Left colon (tissue), 2 donors: ENCODE results near the gene GH2. TPM values are rescaled to one million over a fixed set of nuclear protein-coding genes. Genes with fewer than 3 reads are reported as not detected.

ENCODE experiments used
- ATAC-seq: fragments of 200-7000 bp; cut with Tn5 transposase; one replicate; pipeline ENCODE4 v1.9.1; 2020; ENCODE audit warnings: mild to moderate bottlenecking, moderate library complexity
- DNase-seq, 2 donors: peaks; one replicate each; pipeline ENCODE4 v3.0.0-alpha.2; 2020
- intact Hi-C, 2 donors: fragments of 100-400 bp; cut with DNase I in 1 of 2; cut with micrococcal nuclease in 1 of 2; formaldehyde crosslinking; loops; one replicate each; pipeline versions ENCODE4 v1.11.2 to v1.14.0; 2022; cut with DNase I, micrococcal nuclease
- total RNA-seq, 2 donors: library from RNA; stranded (reverse); fragmentation: NEBNext Ultra II Directional; extraction: Animal tissue kit (Norgen Biotek cat#: 25700); gene quantifications; one replicate each; pipeline ENCODE4 v1.2.1, GENCODE V29; 2021
- donor health status: DM: no; HTN: no; CAD: no.
- donor health status: DM: yes; HTN: yes; CAD: no.

GH2 gene
- total RNA-seq, 2 donors from 2014 or later: not detected

DNA sequence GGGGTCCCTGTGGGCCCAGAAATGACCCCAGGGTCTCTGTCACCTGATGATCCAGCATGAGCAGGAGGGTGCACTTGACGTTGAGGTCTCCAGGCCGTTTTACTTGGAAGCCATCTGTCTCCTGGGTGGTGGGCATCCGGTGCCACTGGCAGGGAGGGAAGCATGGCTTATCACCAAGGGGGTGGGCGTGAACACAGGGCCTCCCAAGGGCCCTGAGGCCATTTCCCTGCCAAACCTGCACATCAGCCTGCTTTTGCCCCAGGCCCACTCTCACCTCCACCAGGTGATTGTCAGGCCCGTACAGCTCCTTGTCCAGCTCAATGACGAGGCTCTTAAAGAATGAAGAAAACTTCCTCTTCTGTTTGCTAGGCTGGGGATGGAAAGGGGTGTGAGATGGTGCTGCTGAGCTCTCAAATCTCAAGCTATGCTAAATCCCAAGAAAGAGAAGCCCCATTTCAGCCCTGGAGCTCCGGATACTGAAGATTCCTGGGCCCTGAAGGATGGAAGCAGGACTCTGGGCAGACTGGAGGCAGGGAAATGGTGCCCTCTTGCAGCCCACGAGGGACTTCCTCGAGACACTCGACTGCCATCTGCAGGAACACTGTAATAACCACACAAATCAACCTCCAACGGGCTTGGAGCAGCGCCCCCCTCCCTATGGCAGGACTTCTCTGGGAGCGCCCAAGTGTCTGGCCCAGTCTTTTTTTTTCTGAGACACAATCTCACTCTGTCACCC, 47.1 kb downstream of the GH2 start:
- intact Hi-C loops: no loop called here
- ATAC-seq (peak; percentile 67), DNase-seq (peak; percentile 54 to 55)

DNA sequence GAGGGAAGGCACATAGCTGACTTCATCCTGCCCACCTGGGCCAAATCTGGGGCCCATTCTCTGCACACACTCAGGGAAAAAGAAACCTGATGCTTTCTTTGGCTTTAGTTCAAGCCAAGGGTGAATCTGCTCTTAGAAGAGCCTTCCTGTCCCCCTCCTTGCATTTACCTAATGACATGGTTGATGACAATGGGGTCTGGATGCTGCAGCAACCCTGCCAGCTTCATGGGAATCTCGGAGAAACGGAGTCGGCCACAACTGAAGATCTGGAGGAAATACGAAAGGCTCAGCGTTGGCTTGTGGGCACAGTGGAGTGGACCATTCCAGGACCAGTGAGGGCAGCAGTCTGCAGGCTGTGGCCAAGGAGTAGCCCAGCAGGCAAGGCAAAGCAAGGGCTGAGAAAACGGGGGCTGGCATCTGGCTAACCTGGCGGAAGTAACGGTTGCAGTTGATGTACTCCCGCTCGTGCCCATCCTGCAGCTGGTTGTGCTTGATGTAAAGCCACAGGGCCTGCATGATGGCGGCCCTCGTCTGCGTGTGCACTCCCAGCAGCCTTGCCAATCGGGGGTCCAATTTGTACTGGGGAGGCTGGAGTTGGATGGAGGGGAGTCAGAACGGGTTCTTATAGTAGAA, 47.9 kb downstream of the GH2 start:
- no peak for ATAC-seq
- intact Hi-C loops: no loop called here
- DNase-seq: no peak

DNA sequence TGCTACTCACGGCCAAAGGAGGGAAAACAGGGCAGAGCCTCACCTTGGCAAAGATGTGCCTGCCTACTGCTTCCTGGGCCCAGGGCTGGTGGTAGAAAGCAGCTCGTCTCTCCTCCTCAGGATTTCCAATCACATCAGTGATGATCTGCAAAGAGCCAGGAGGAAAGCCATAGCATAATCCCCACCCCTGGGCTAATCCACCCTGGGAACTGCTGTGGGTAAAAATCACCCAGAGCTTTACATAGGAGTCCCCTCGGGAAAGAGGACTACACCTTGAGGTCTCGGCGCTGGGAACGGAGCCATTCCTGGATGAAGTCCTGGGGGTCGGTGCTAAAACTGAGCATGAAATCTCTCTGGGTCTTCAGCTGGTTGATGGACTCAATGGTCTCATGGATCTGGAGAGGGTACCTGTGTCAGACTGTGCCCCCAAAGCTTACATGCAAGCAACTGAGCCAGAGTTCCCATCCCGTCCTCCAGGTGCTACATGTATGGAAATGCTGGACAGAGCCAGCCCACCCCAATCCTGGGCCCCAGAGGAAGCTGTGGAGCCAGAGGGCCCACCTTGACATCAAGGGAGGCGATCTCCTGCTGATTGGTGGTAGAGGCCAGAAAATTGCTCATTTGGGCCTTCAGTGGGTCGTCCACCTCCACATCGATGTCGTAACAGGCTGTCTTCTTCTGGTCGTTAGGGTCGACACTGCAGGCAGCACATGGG, 48.6 kb downstream of the GH2 start:
- DNase-seq: no peak
- intact Hi-C loops: no loop called here
- no peak for ATAC-seq

DNA sequence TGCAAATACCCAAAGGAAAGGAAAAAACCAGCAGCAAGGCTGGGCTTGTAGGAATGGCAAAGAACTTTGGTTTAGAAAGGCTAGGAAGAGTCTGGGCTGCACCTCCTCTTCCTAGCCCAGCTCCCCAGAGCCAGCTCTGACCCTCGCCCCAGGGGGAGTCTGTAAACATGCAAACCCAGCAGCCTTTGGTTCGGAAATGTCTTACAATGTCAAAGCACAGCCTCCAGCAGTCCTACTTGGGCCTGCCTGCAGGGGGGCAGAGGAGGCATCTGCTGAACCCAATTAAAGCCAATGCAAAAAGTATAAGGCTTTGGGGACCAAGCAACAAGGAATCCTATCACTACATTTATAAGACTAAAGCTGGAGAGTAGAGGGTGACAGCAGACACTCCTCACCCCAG, 49.3 kb downstream of the GH2 start:
- no peak for DNase-seq
- intact Hi-C loops: no loop called here
- ATAC-seq: no peak

GRCh38 chr17:63832014-63832413, 49.7 kb downstream of the GH2 start:
- ATAC-seq (no peak), DNase-seq (no peak)
- intact Hi-C loops: no loop called here

- ATAC-seq (no peak), DNase-seq (no peak)
- intact Hi-C loops: no loop called here
Measured at GRCh38 chr17:63831505-63831904, 50.2 kb downstream of the GH2 start.

- ATAC-seq: no peak
- intact Hi-C loops: no loop called here
- no peak for DNase-seq
Measured at GRCh38 chr17:63830904-63831491, 50.7 kb downstream of the GH2 start.

- DNase-seq: no peak
- intact Hi-C loops: no loop called here
- no peak for ATAC-seq
Measured at GRCh38 chr17:63830278-63830677, 51.5 kb downstream of the GH2 start.

Other genes with a start within 250 kb of the GH2 start
- gene LIMD2, start 181.8 kb downstream of the GH2 start, total RNA-seq: 1 to 10 TPM; 3.7 to 8.5 TPM
- gene STRADA, start 140.1 kb downstream of the GH2 start, total RNA-seq: 10 to 100 TPM; 18.8 to 21.2 TPM
- 100 to 1,000 TPM; 124 to 161 TPM for gene CCDC47, start 108.3 kb downstream of the GH2 start, total RNA-seq
- gene DDX42, start 107.8 kb downstream of the GH2 start, total RNA-seq: 10 to 100 TPM; 86.5 to 93.6 TPM
- 10 to 100 TPM; 86.3 to 92.5 TPM for gene PSMC5, start 54.5 kb downstream of the GH2 start, total RNA-seq
- 10 to 100 TPM; 25.9 to 28.4 TPM for gene FTSJ3, start 54.3 kb downstream of the GH2 start, total RNA-seq
- gene SMARCD2, start 39.3 kb downstream of the GH2 start, total RNA-seq: 10 to 100 TPM; 73.0 to 75.8 TPM
- not detected for gene CSH2, start 8.3 kb downstream of the GH2 start, total RNA-seq
- gene CSH1, start 14.6 kb upstream of the GH2 start, total RNA-seq: not detected
- not detected for gene CSHL1, start 29.3 kb upstream of the GH2 start, total RNA-seq
- gene GH1, start 36.9 kb upstream of the GH2 start, total RNA-seq: not detected
- 1 to 10 TPM; 2.0 to 4.0 TPM for gene CD79B, start 50.4 kb upstream of the GH2 start, total RNA-seq
- gene SCN4A, start 91.0 kb upstream of the GH2 start, total RNA-seq: under 1 TPM in 1 of 2 donors, not detected in 1; 0.20 TPM
- gene PRR29, start 116.4 kb upstream of the GH2 start, total RNA-seq: under 1 TPM in 1 of 2 donors, not detected in 1; 0.22 TPM
- 10 to 100 TPM in 1 of 2 donors, 1 to 10 TPM in 1; 6.9 to 11.5 TPM for gene ICAM2, start 138.7 kb upstream of the GH2 start, total RNA-seq
- gene ERN1, start 248.2 kb upstream of the GH2 start, total RNA-seq: 10 to 100 TPM; 19.9 to 25.6 TPM